GM20000 (cell line): ENCODE measurements around the gene PAQR7.

Experiments used
- DNase-seq: peaks from one replicate; pipeline ENCODE4 v3.0.0; 2012; ENCODE audit warnings: low spot score
- CTCF ChIP-seq: IDR thresholded peaks from 2 replicates; pipeline ENCODE4 v1.5.1; 2012; ENCODE audit warnings: mild to moderate bottlenecking, control low read depth; ENCODE audit errors: extremely low read depth, missing control alignments

The PAQR7 gene

GRCh38 chr1:25914074-25914995, 38.8 kb upstream of the PAQR7 start:
- TF ChIP-seq CTCF, result no peak
- DNase-seq, result no peak

- DNase-seq, result no peak
- TF ChIP-seq CTCF, result no peak
These were observed 37.7 kb upstream of the PAQR7 start for GRCh38 chr1:25913206-25913605.

DNA sequence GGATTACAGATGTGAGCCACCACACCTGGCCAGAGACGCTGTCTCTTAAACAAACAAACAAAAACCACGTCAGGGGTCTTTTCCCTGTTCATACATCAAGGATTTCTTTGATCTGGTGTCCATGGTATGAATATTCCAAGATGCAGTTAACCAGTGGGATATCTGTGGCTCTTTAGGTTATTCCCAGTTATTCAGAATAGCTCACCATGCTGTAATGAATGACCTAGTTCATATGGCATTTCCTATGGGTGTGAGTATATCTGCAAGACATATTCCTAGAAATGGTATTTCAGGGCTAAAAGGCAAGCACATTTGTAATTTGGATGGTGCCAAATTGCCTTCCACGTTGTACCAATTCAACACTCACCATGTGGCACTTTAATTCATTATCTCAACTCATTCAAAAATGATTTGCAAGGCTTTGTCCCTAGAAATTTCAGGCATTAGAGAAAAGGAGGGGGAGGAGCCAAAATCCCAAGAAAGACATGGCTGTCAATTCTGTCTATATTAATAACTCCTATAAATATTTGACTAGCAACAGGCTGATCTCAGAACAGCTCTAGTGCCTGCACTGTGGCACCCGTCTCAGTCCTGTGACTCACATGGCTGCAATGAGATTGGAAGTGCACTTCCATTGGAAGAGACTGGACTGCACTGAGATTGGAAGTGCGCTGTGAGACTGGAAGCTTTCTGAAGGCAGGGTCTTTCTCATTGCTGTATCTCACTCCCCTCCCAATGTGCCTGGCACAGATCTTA, 36.7 kb upstream of the PAQR7 start:
- TF ChIP-seq CTCF, result no peak
- DNase-seq, result no peak

DNA sequence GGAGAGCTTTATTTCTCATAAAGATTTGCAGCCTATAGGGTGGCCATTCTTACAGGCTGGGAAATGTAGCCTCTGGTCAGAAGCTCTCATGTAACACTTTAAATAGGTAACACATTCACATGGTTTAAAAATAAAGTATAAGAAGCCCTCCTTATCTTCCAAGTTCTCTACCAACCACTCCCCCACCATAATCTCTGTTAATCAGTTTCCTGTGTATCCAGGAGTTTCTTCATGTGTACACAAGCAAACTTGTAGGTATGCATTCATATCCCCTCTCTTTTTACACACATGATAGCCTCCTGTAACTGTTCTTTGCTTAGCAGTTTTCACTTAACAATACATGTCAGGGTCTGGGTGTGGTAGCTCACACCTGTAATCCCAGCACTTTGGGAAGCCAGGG, 35.7 kb upstream of the PAQR7 start:
- TF ChIP-seq CTCF, result no peak
- DNase-seq, result no peak

GRCh38 chr1:25909040-25909439, 33.5 kb upstream of the PAQR7 start:
- no peak for TF ChIP-seq CTCF
- DNase-seq, result no peak

DNA sequence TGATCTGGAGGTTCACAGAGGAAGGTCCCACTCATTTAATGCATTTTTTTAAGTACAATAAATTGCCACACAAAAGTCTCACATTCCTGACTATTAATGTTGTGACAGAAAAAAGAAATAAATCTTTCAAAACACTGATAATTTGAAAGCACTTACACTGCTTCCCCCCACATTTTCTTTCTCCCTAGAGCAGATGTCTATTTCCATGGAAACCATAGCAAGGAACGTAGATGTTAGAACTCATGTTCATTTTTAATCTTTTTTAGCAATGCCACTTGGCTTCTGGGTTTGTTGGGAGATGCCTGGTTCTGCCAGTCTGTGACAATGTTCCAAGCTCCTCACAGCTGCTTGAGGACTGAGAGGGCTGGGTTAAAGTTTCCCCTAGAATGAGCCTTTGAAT, 32.7 kb upstream of the PAQR7 start:
- DNase-seq, result no peak
- no peak for TF ChIP-seq CTCF

DNA sequence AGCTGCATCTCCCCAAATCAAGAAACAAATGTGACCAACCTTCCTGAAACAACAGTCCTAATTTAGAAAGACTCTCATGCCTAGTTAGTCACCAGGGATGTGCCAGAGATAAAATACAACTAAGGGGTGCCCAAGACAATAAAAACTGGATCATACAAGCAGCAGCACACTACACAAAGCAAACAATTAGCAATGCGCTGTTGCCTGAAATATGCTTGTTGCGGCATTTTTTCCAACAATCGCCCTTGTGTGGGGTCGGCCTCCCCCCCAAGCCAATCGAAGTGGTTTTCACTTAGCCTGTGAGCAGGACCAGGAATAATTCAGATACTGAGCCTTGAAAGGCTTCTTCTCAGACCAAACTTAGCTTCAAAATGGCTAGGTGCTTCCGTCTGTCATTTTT, 32.1 kb upstream of the PAQR7 start:
- TF ChIP-seq CTCF, result no peak
- no peak for DNase-seq
